HG02571 (cell line): ENCODE measurements around the gene FER1L5.
A peak's percentile ranks its signal among the peaks of the same experiment; 100 is the strongest.

Source experiments
- ATAC-seq: cut with Tn5 transposase; IDR thresholded peaks from one replicate; pipeline ENCODE4 v1.9.1; 2021; ENCODE audit warnings: mild to moderate bottlenecking, moderate library complexity; ENCODE audit not compliant: unreplicated experiment

The FER1L5 gene

GRCh38 chr2:96739076-96739632 is 96.6 kb downstream of the FER1L5 start:
- no peak for ATAC-seq

DNA sequence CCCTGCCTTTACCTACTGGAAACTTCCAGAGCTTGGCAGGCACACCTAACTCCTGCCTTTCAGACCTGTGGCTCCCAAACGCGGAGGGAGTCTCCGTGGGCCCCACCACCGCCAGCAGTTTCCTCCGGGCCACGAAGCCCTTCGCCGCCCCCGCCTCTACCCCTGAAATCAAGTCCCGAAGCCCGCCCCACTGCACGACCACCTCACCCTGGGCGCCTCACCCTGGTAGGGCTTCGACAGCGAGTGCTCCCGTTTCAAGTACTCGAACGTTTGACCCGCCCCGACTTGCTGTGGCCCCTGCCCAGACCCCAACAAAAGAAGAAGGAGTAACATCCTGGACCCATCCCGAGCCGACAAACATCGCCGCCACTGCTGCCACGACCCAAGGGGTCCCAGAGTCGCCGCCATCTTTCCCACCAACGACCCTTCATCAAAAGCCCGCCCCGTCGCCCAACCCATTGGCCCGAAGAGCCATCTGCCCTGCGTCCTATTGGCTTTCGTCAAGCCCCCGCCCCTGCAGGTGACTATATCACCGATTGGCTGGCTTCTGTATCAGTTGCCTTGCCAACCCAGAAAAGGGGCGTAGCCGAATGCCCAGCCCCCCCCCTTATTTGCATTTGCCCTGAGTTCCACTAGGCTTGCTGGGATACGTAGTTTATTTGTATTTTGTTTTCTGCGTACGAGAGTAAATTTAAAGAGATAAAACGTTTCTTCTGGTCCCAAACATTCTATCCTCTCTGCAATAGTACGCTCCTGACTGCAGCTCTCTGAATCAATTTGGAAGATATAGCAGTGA is 97.3 kb downstream of the FER1L5 start, which contains the start of gene LMAN2L:
Gene LMAN2L, minus strand, starts transcription at position 432 of the 796 bp plus-strand sequence. Its CDS starts 24 bp downstream, at position 408.
- peak; percentile 99 for ATAC-seq

- ATAC-seq = no peak
These were observed 104.6 kb downstream of the FER1L5 start for GRCh38 chr2:96747061-96747617.

DNA sequence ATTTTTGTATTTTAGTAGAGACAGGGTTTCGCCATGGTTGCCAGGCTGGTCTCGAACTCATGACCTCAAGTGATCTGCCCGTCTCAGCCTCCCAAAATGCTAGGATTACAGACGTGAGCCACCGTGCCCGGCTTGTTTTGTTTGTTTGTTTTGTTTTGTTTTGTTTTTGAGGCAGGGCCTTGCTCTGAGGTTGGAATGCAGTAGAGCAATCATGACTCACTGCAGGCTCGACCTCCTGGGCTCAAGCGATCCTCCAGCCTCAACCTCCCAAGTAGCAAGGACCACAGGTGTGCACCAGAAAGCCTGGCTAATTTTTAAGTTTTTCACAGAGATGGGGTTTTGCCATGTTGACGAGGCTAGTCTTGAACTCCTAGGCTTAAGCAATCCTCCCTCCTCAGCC is 109.2 kb downstream of the FER1L5 start:
- ATAC-seq = no peak

- ATAC-seq = no peak
These were observed 111.2 kb downstream of the FER1L5 start for GRCh38 chr2:96753661-96754282.

- no peak for ATAC-seq
These were observed 111.8 kb downstream of the FER1L5 start for GRCh38 chr2:96754317-96754716.
